Activated T-cell treated with anti-CD3 and anti-CD28 coated beads, Interleukin-2, amount 50 U/mL, for 72 hours (primary cell): ENCODE measurements around the gene SIRT2. TPM values are rescaled to one million over a fixed set of nuclear protein-coding genes. Genes with fewer than 3 reads are reported as not detected.

Experiments
- ATAC-seq, 2 donors: fragments of 150-1000 bp; cut with Tn5 transposase; replicated peaks in 1 of 2; 2 replicates each; pipeline ENCODE4 v1.10.0; 2021; ENCODE audit warnings: moderate library complexity in 2 of 2, mild to moderate bottlenecking in 1 of 2
- DNase-seq, 2 donors: peaks; one replicate each; pipeline ENCODE4 v3.0.0; 2021 to 2022; ENCODE audit warnings: mixed read lengths in 1 of 2
- H3K27ac Mint-ChIP-seq: one replicate; pipeline ENCODE4 v1.8.0; 2022; ENCODE audit warnings: mild to moderate bottlenecking, moderate library complexity, mixed read lengths
- H3K27me3 Mint-ChIP-seq: one replicate; pipeline ENCODE4 v1.8.0; 2022; ENCODE audit warnings: low read depth, mixed read lengths
- H3K36me3 Mint-ChIP-seq, 2 donors: one replicate each; pipeline ENCODE4 v1.8.0; 2022; ENCODE audit warnings: mixed read lengths in 2 of 2, mild to moderate bottlenecking in 1 of 2; ENCODE audit not compliant: insufficient read depth in 2 of 2
- H3K4me1 Mint-ChIP-seq: one replicate; pipeline ENCODE4 v1.8.0; 2022; ENCODE audit warnings: low read depth, mixed read lengths
- H3K4me3 Mint-ChIP-seq, 2 donors: one replicate each; pipeline ENCODE4 v1.8.0; 2022; ENCODE audit warnings: mild to moderate bottlenecking in 2 of 2, mixed read lengths in 2 of 2, moderate library complexity in 2 of 2
- H3K9me3 Mint-ChIP-seq, 2 donors: one replicate each; pipeline ENCODE4 v1.8.0; 2022; ENCODE audit warnings: mixed read lengths in 2 of 2
- total RNA-seq, 2 donors: library from RNA; stranded (reverse); gene quantifications; one replicate each; pipeline ENCODE4 v1.2.3, GENCODE V29; 2022

SIRT2 gene
- total RNA-seq, 2 donors from 2014 or later = 38.2 to 40.7 TPM

GRCh38 chr19:38915329-38916321 lies 16.2 kb upstream of the SIRT2 start:
- Mint-ChIP-seq H3K9me3 (no peaks in the 10 kb centered on the region), H3K27ac (no peak overlapping the region), H3K4me3 (no peak overlapping the region), H3K4me1 (peaks cover 6% of the 10 kb centered on the region), H3K36me3 (peaks cover 0 to 3% of the 10 kb centered on the region in 2 donors), H3K27me3 (no peaks in the 10 kb centered on the region)
- ATAC-seq = no peak
- DNase-seq = no peak

- Mint-ChIP-seq H3K27me3 (no peaks in the 10 kb centered on the region), H3K9me3 (no peaks in the 10 kb centered on the region), H3K36me3 (peaks cover 0 to 2% of the 10 kb centered on the region in 2 donors), H3K27ac (no peak overlapping the region), H3K4me1 (peaks cover 6% of the 10 kb centered on the region), H3K4me3 (no peak overlapping the region)
- no peak for DNase-seq
- ATAC-seq = no peak
Measured at GRCh38 chr19:38913958-38914357, 14.5 kb upstream of the SIRT2 start.

- H3K36me3 Mint-ChIP-seq = peaks cover 1 to 3% of the 10 kb centered on the region in 2 donors
- H3K27ac Mint-ChIP-seq = peak overlapping the region; percentile 22
- DNase-seq = no peak
Measured at GRCh38 chr19:38912600-38913514, 13.4 kb upstream of the SIRT2 start.

GRCh38 chr19:38911388-38912001 lies 12.1 kb upstream of the SIRT2 start:
- H3K4me3 Mint-ChIP-seq = no peak overlapping the region
- no peaks in the 10 kb centered on the region for H3K9me3 Mint-ChIP-seq
- H3K4me1 Mint-ChIP-seq = peaks cover 6% of the 10 kb centered on the region
- DNase-seq = no peak
- no peak for ATAC-seq
- no peaks in the 10 kb centered on the region for H3K27me3 Mint-ChIP-seq
- H3K27ac Mint-ChIP-seq = no peak overlapping the region
- peaks cover 7 to 8% of the 10 kb centered on the region in 2 donors for H3K36me3 Mint-ChIP-seq

More at GRCh38 chr19:38912600-38913514, 13.4 kb upstream of the SIRT2 start:
- H3K27me3 Mint-ChIP-seq = no peaks in the 10 kb centered on the region
- H3K9me3 Mint-ChIP-seq = no peaks in the 10 kb centered on the region
- ATAC-seq = peak in 1 of 2 donors; percentile 31
- no peak overlapping the region for H3K4me3 Mint-ChIP-seq
- peaks cover 6% of the 10 kb centered on the region for H3K4me1 Mint-ChIP-seq

GRCh38 chr19:38910488-38910887 lies 11.1 kb upstream of the SIRT2 start:
- H3K36me3 Mint-ChIP-seq = peaks cover 7 to 8% of the 10 kb centered on the region in 2 donors
- ATAC-seq = no peak
- H3K27ac Mint-ChIP-seq = no peak overlapping the region
- peaks cover 6% of the 10 kb centered on the region for H3K4me1 Mint-ChIP-seq
- no peak overlapping the region for H3K4me3 Mint-ChIP-seq
- no peaks in the 10 kb centered on the region for H3K9me3 Mint-ChIP-seq
- H3K27me3 Mint-ChIP-seq = no peaks in the 10 kb centered on the region
- no peak for DNase-seq

- H3K36me3 Mint-ChIP-seq = peaks cover 8 to 15% of the 10 kb centered on the region in 2 donors
- H3K9me3 Mint-ChIP-seq = no peaks in the 10 kb centered on the region
- no peak overlapping the region for H3K27ac Mint-ChIP-seq
- no peaks in the 10 kb centered on the region for H3K27me3 Mint-ChIP-seq
- DNase-seq = no peak
- no peak for ATAC-seq
- peaks cover 6% of the 10 kb centered on the region for H3K4me1 Mint-ChIP-seq
- H3K4me3 Mint-ChIP-seq = no peak overlapping the region
Measured at GRCh38 chr19:38908911-38909310, 9.5 kb upstream of the SIRT2 start.

- Mint-ChIP-seq H3K36me3 (peaks cover 8 to 17% of the 10 kb centered on the region in 2 donors), H3K4me1 (peaks cover 4% of the 10 kb centered on the region), H3K27me3 (no peaks in the 10 kb centered on the region), H3K4me3 (no peak overlapping the region), H3K27ac (no peak overlapping the region), H3K9me3 (no peaks in the 10 kb centered on the region)
- ATAC-seq (no peak), DNase-seq (no peak)
Measured at GRCh38 chr19:38907670-38908069, 8.3 kb upstream of the SIRT2 start.

- Mint-ChIP-seq H3K4me1 (no peaks in the 10 kb centered on the region), H3K36me3 (peaks cover 8 to 18% of the 10 kb centered on the region in 2 donors), H3K9me3 (no peaks in the 10 kb centered on the region), H3K27ac (no peak overlapping the region), H3K4me3 (no peak overlapping the region), H3K27me3 (no peaks in the 10 kb centered on the region)
- no peak for DNase-seq
- no peak for ATAC-seq
Measured at GRCh38 chr19:38907227-38907626, 7.8 kb upstream of the SIRT2 start.

GRCh38 chr19:38905620-38906019 lies 6.2 kb upstream of the SIRT2 start:
- Mint-ChIP-seq H3K9me3 (peaks cover 0 to 2% of the 10 kb centered on the region in 2 donors), H3K4me1 (peaks cover 10% of the 10 kb centered on the region), H3K27ac (no peak overlapping the region), H3K36me3 (peaks cover 12 to 27% of the 10 kb centered on the region in 2 donors), H3K4me3 (no peak overlapping the region), H3K27me3 (no peaks in the 10 kb centered on the region)
- DNase-seq = no peak
- ATAC-seq = no peak

- no peak for ATAC-seq
- peaks cover 15 to 27% of the 10 kb centered on the region in 2 donors for H3K36me3 Mint-ChIP-seq
- no peak overlapping the region for H3K27ac Mint-ChIP-seq
Measured at GRCh38 chr19:38904581-38905539, 5.4 kb upstream of the SIRT2 start.

GRCh38 chr19:38901683-38902082 lies 2.3 kb upstream of the SIRT2 start:
- Mint-ChIP-seq H3K9me3 (peaks cover 0 to 2% of the 10 kb centered on the region in 2 donors), H3K4me3 (peak overlapping the region; percentile 7 to 66), H3K27ac (peak overlapping the region; percentile 57), H3K36me3 (peaks cover 9 to 22% of the 10 kb centered on the region in 2 donors), H3K4me1 (peaks cover 31% of the 10 kb centered on the region), H3K27me3 (no peaks in the 10 kb centered on the region)
- DNase-seq (no peak), ATAC-seq (no peak)

More at GRCh38 chr19:38904581-38905539, 5.4 kb upstream of the SIRT2 start:
- H3K4me1 Mint-ChIP-seq = peaks cover 12% of the 10 kb centered on the region
- H3K4me3 Mint-ChIP-seq = no peak overlapping the region
- H3K27me3 Mint-ChIP-seq = no peaks in the 10 kb centered on the region
- DNase-seq = no peak
- peaks cover 0 to 2% of the 10 kb centered on the region in 2 donors for H3K9me3 Mint-ChIP-seq
